ENCODE results near the gene NUP43. TPM values are rescaled to one million over a fixed set of nuclear protein-coding genes. Genes with fewer than 3 reads are reported as not detected.
"Not testable (repeated sequence)": the region's sequence is repeated elsewhere in the genome, so short reads cannot be mapped to it uniquely, and the experiment has no call there.

Gene NUP43
- total and polyA plus RNA-seq, 2 donors (not counting 1 experiment from before 2014, with no cell fraction given), result 12.9 to 75.7 TPM

- Histone ChIP-seq H3K9me3 (ENCODE audit: control extremely low read depth in 1 of 3, control insufficient read depth in 2 of 3, insufficient read depth in 1 of 3, low read length in 2 of 3) (no peaks in the 10 kb centered on the region), H3K4me1 (ENCODE audit: control insufficient read depth in 2 of 2, insufficient read depth in 2 of 2, low read length in 2 of 2) (no peaks in the 10 kb centered on the region), H3K4me3 (ENCODE audit: control extremely low read depth in 1 of 5, extremely low read depth in 1 of 5, insufficient read depth in 1 of 5, low read depth in 2 of 5, low read length in 4 of 5) (no peak overlapping the region), H4K20me1 (ENCODE audit: control insufficient read depth, insufficient read depth, low read length, poor library complexity, severe bottlenecking) (peaks cover 22% of the 10 kb centered on the region), H3K27me3 (replicated peaks in 1 of 4; ENCODE audit: control extremely low read depth in 1 of 4, control insufficient read depth in 3 of 4, insufficient read depth in 4 of 4, low read length in 3 of 4) (no peaks in the 10 kb centered on the region), H3K79me2 (ENCODE audit: control insufficient read depth, insufficient read depth, low read length) (peaks cover 22% of the 10 kb centered on the region), H3K36me3 (replicated peaks in 1 of 2; ENCODE audit: control extremely low read depth in 1 of 2, control insufficient read depth in 1 of 2, extremely low read depth in 1 of 2, insufficient read depth in 2 of 2, low read length in 1 of 2) (peaks cover 1 to 20% of the 10 kb centered on the region in 2 experiments), H3K27ac (ENCODE audit: low read length in 2 of 2) (no peak overlapping the region), H3K4me2 (replicated peaks; ENCODE audit: low read depth, low read length, poor library complexity, severe bottlenecking) (no peak overlapping the region), H2AFZ (ENCODE audit: insufficient read depth, low read depth, low read length, poor library complexity, severe bottlenecking) (no peak overlapping the region), H3K9ac (ENCODE audit: low read length) (no peak overlapping the region)
- TF ChIP-seq EZH2 (IDR thresholded peaks at IDR 0.05; ENCODE audit: borderline replicate concordance, insufficient read depth, low read depth, low read length, poor library complexity, severe bottlenecking) (no peak), CTCF (IDR thresholded peaks at IDR 0.05) (no peak)
- intact Hi-C loops (cut with micrococcal nuclease), result no loop called here
- no peak for ATAC-seq (ENCODE audit: low read depth)
- ChIA-PET POLR2A (no interaction called here), CTCF (no interaction called here)
- peaks cover 7% of the 10 kb centered on the region for H3K4me1 Mint-ChIP-seq
- no peak for DNase-seq
- H3K27ac Mint-ChIP-seq, result no peak overlapping the region
- H3K9me3 Mint-ChIP-seq (ENCODE audit: insufficient read depth), result no peaks in the 10 kb centered on the region
- WGBS (ENCODE audit: insufficient coverage), result 95% methylated on average over 4 of the region's 4 CpGs
- no peaks in the 10 kb centered on the region for H3K27me3 Mint-ChIP-seq
- no peak overlapping the region for H3K4me3 Mint-ChIP-seq
These were observed 63.0 kb downstream of the NUP43 start for GRCh38 chr6:149683256-149683859.

DNA sequence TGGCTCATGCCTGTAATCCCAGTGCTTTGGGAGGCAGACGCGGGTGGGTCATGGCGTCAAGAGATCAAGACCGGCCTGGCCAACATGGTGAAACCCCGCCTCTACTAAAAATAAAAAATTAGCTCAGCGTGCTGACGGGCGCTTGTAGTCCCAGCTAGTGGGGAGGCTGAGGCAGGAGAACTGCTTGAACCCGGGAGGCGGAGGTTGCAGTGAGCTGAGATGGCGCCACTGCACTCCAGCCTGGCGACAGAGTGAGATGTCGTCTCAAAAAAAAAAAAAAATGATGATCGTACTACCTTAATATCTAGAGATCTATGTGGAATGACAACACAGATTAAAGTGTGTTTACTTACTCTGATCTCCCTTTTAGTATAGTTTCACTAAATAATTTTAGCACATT, 64.5 kb downstream of the NUP43 start:
- POLR2A ChIA-PET, result interaction anchor here (0.5 kb wide), 1 partner anchor 39 kb away, joined by 3 read pairs; no protein-coding TSS in a partner anchor
- H3K4me2 ChIP-seq (replicated peaks; ENCODE audit: low read depth, low read length, poor library complexity, severe bottlenecking); CTCF ChIA-PET; H3K27me3 Mint-ChIP-seq; H3K4me3 Mint-ChIP-seq; H3K27ac ChIP-seq (ENCODE audit: low read length in 2 of 2); H3K9me3 ChIP-seq (ENCODE audit: control extremely low read depth in 1 of 3, control insufficient read depth in 2 of 3, insufficient read depth in 1 of 3, low read length in 2 of 3); H3K9ac ChIP-seq (ENCODE audit: low read length); H3K4me1 ChIP-seq (ENCODE audit: control insufficient read depth in 2 of 2, insufficient read depth in 2 of 2, low read length in 2 of 2); H3K27ac Mint-ChIP-seq; H2AFZ ChIP-seq (ENCODE audit: insufficient read depth, low read depth, low read length, poor library complexity, severe bottlenecking); DNase-seq; H3K27me3 ChIP-seq (replicated peaks in 1 of 4; ENCODE audit: control extremely low read depth in 1 of 4, control insufficient read depth in 3 of 4, insufficient read depth in 4 of 4, low read length in 3 of 4); H3K9me3 Mint-ChIP-seq (ENCODE audit: insufficient read depth); H3K4me3 ChIP-seq (ENCODE audit: control extremely low read depth in 1 of 5, extremely low read depth in 1 of 5, insufficient read depth in 1 of 5, low read depth in 2 of 5, low read length in 4 of 5); intact Hi-C loops (cut with micrococcal nuclease); ATAC-seq (ENCODE audit: low read depth); H3K4me1 Mint-ChIP-seq: not testable (repeated sequence)
- Histone ChIP-seq H4K20me1 (ENCODE audit: control insufficient read depth, insufficient read depth, low read length, poor library complexity, severe bottlenecking) (peaks cover 18% of the 10 kb centered on the region), H3K79me2 (ENCODE audit: control insufficient read depth, insufficient read depth, low read length) (peaks cover 13% of the 10 kb centered on the region), H3K36me3 (replicated peaks in 1 of 2; ENCODE audit: control extremely low read depth in 1 of 2, control insufficient read depth in 1 of 2, extremely low read depth in 1 of 2, insufficient read depth in 2 of 2, low read length in 1 of 2) (peaks cover 1 to 20% of the 10 kb centered on the region in 2 experiments)
- 99% methylated on average over 10 of the region's 14 CpGs for WGBS (ENCODE audit: insufficient coverage)

All from B cell (primary cell).